Measurements from ENCODE around the gene TAF10.

Gene TAF10

GRCh38 chr11:6612213-6613041 is at the start of gene TAF10:
Gene TAF10, minus strand, starts transcription at chr11:6612216. Its CDS starts 27 bp downstream, at chr11:6612189.
- DNase-seq (ENCODE audit: extremely low read depth in 1 of 2, low read depth in 1 of 2): peak; percentile 92 to 95

GRCh38 chr11:6660712-6661111 is 48.7 kb upstream of the TAF10 start:
- no peak for DNase-seq (ENCODE audit: extremely low read depth in 1 of 2, low read depth in 1 of 2)

DNA sequence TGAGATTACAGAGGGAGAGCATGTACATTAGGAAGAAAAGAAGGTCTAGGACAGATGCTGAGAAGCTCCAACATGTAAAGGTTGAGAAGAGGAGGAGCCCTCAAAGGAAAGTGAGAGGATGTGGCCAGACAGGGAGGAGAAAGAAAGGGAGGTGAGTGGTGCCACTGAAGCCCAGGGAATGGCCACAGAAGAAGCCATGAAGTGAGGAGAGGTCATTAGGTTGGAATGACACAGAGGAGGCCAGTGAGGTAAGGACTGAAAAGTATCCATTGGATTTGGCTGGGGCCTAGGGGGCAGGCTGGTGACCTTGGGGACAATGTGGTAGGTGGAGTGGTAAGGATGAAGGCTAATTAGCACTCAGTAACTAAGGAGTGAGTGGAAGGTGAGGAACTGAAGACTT is 46.6 kb upstream of the TAF10 start:
- DNase-seq (ENCODE audit: extremely low read depth in 1 of 2, low read depth in 1 of 2): no peak

DNA sequence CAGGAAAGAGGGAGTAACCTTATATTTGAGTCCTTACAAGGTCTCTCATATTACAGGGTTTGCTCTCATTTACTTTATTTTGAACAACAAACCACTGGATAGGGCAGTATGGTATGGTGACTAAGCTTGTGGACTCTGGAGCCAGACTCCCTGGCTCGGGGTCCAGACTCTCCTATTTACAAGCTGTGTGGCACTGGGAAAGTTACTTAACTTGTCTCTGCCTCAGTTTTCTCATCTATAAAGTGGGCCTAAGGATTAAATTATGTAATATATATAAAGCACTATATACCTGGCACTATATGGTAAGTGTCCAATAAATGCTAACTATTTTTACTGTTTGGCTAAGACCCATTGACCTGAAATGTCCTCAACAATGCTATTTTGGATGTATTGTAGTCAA is 45.3 kb upstream of the TAF10 start:
- no peak for DNase-seq (ENCODE audit: extremely low read depth in 1 of 2, low read depth in 1 of 2)

GRCh38 chr11:6656936-6657335 is 44.9 kb upstream of the TAF10 start:
- DNase-seq (ENCODE audit: extremely low read depth in 1 of 2, low read depth in 1 of 2): no peak

DNA sequence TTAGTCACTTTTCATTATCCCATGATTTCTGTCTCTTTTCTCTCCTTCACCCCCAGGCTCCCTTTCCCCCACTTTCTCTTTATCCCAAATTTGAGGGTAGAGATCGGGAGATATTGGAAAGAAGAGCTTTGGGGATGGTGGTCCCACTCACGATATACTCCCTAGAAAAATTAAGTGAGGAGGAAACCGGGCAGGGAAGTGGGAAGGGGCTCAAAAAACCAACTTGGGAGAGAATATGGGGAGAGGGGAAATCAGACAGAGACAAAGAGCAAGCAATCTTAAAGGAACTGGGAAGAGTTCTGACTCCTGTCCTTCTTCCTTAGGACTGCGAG is 44.5 kb upstream of the TAF10 start:
- DNase-seq (ENCODE audit: extremely low read depth in 1 of 2, low read depth in 1 of 2): no peak

- DNase-seq (ENCODE audit: extremely low read depth in 1 of 2, low read depth in 1 of 2): no peak
Observed at GRCh38 chr11:6655790-6656583, 44.0 kb upstream of the TAF10 start, which contains the start of gene DCHS1. Gene DCHS1, minus strand, starts transcription at chr11:6655809. Its CDS starts 14,196 bp downstream, at chr11:6641613.

- DNase-seq (ENCODE audit: extremely low read depth in 1 of 2, low read depth in 1 of 2): peak in 1 of 2 donors; percentile 14
Observed at GRCh38 chr11:6655020-6655789, 43.2 kb upstream of the TAF10 start.

- DNase-seq (ENCODE audit: extremely low read depth in 1 of 2, low read depth in 1 of 2): no peak
Observed at GRCh38 chr11:6654281-6655019, 42.4 kb upstream of the TAF10 start.

- no peak for DNase-seq (ENCODE audit: extremely low read depth in 1 of 2, low read depth in 1 of 2)
Observed at GRCh38 chr11:6653656-6654055, 41.6 kb upstream of the TAF10 start.

- DNase-seq (ENCODE audit: extremely low read depth in 1 of 2, low read depth in 1 of 2): no peak
Observed at GRCh38 chr11:6653097-6653496, 41.1 kb upstream of the TAF10 start.

DNA sequence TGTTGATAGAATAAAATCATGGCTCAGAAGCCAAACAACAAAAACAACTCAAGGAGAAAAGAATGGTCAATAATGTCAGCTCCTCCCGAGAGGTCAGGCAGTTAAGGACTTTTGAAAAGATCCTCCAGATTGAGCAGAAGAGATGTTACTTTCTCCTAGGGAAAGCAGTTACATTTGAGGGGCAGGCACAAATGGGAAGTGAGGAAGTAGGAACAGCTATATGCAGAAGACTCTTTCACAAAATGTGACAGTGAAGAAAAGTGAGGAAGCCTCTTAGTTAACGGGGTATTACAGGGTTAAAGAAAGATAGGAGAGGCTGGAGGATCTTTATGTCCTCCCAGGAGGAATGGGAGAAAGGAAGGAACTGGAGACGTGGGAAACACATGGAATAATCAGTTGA is 40.2 kb upstream of the TAF10 start:
- no peak for DNase-seq (ENCODE audit: extremely low read depth in 1 of 2, low read depth in 1 of 2)

DNA sequence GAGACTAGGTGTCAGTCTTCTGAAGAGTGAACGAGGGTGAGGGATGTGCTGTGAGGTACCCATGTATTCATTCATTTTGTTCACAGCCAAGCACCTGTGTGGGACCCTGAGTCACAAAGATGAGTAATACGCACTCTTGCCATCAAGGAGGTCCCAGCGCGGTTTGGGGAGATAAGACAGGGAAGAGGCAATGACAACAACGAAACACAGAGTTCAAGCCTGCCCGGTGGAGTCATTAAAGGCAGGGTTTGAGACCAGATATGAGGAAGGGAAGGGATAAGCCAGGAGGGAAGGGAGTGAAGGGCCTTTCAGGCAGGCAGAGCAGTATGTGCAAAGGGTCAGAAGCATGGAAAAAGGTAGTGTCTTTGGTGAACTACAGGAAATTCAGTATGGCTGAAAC is 39.0 kb upstream of the TAF10 start:
- no peak for DNase-seq (ENCODE audit: extremely low read depth in 1 of 2, low read depth in 1 of 2)

GRCh38 chr11:6650104-6650503 is 38.1 kb upstream of the TAF10 start:
- no peak for DNase-seq (ENCODE audit: extremely low read depth in 1 of 2, low read depth in 1 of 2)

DNA sequence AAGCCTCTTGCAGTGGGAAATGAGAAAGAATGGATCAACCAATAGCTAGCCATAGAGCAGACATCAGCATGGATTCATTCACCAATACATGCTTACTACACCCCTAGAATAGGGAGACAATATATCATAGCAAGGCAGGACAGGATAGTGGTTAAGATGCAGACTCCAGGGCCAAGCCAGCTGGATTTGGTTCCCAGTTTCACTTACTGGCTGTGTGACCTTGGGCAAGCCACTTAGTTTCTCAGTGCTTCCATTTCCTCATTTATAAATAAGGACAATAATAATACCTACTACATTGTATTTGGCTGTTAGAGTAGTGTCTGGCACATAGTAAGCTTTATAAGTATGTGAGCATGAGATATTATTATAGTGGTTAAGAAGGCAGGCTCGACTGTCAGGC is 36.5 kb upstream of the TAF10 start:
- no peak for DNase-seq (ENCODE audit: extremely low read depth in 1 of 2, low read depth in 1 of 2)

GRCh38 chr11:6647836-6648235 is 35.8 kb upstream of the TAF10 start:
- no peak for DNase-seq (ENCODE audit: extremely low read depth in 1 of 2, low read depth in 1 of 2)

DNA sequence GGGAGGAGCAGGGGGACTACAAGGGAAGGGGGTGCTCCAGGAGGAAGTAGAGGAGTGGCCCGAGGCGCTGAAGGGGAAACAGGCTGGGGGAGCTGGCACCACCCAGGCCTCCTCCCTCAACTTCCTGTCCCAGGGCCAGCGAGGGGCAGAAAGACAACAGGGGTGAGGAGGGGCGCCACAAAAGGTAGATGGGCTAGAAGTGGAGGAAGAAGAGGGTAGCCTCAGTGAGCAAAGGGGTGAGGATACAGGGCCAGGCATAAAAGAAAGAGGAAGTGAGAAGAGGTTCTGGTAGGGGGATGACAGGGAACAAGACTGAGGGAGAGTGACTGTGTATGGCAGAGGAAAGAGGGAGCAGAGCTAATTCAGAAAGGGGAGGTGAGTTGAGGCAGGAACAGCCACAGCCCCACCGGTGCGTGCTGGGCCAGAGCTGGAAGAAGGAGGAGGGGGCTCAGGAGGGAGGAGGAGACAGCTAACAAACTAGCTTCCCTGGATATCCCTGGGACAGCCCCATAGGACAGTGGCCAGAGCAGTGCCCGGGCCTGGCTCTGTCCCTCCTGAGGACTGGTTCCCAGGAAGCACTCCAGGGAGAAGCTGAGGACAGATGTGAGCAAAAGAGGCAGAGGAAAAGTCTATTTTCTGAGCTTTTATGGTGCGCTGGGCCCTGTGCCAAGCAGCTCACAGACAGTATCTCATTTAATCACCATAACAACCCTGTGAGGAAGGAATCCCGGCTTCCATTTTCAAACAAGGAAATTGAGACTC is 35.1 kb upstream of the TAF10 start:
- no peak for DNase-seq (ENCODE audit: extremely low read depth in 1 of 2, low read depth in 1 of 2)

GRCh38 chr11:6646576-6646917 is 34.5 kb upstream of the TAF10 start:
- DNase-seq (ENCODE audit: extremely low read depth in 1 of 2, low read depth in 1 of 2): no peak

- DNase-seq (ENCODE audit: extremely low read depth in 1 of 2, low read depth in 1 of 2): no peak
Observed at GRCh38 chr11:6646071-6646470, 34.1 kb upstream of the TAF10 start.

DNA sequence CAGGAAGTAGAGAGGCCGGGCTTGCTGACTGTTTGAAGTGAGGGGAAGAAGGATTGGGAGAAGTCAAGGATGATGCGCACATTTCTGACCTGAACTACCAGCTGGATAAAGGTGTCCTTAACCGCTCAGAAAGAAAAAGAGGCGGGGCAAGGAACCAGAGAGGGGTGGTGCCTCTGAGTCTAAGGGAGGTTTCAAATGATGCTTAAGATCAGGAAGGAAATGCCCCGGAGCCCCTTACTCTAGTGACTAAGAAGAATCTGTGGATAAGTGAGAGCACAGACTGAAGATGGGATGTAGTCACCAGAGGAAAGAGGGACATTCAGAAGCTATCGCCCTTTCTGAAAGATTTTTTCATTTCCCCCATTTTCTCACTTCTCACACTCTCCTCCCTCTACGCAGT is 30.9 kb upstream of the TAF10 start:
- DNase-seq (ENCODE audit: extremely low read depth in 1 of 2, low read depth in 1 of 2): no peak
